GM12878 (cell line): ENCODE results near the gene CFP.

ENCODE experiments used
- BCL11A ChIP-seq: IDR thresholded peaks from 2 replicates; pipeline ENCODE4 v1.6.1; 2011; ENCODE audit warnings: low read depth, low read length
- EZH2 ChIP-seq: IDR thresholded peaks from 2 replicates; pipeline ENCODE4 v1.6.1; 2012; ENCODE audit warnings: low read depth, mild to moderate bottlenecking, control low read depth, inconsistent platforms, low read length, borderline replicate concordance; ENCODE audit not compliant: control insufficient read depth
- ZNF274 ChIP-seq: IDR thresholded peaks from one replicate; pipeline ENCODE4 v1.8.0; 2011; ENCODE audit not compliant: insufficient read length, insufficient read depth
- TF ChIP-seq, protein P1 (sequence below): IDR thresholded peaks from 2 replicates; pipeline ENCODE4 v1.6.1; 2012; ENCODE audit warnings: mild to moderate bottlenecking, low read depth, low read length
- TF ChIP-seq, protein P2 (sequence below), 3 experiments: IDR thresholded peaks in 2 of 3; conservative IDR thresholded peaks in 1 of 3; 2 replicates each; pipeline ENCODE4 v1.5.1; 2011; ENCODE audit warnings: low read depth in 3 of 3, low read length in 3 of 3, mild to moderate bottlenecking in 3 of 3, control low read depth in 2 of 3, moderate library complexity in 2 of 3, inconsistent platforms in 1 of 3, mixed read lengths in 1 of 3; ENCODE audit not compliant: control insufficient read depth in 2 of 3, insufficient read depth in 1 of 3; ENCODE audit errors: extremely low read depth in 1 of 3

DNA sequence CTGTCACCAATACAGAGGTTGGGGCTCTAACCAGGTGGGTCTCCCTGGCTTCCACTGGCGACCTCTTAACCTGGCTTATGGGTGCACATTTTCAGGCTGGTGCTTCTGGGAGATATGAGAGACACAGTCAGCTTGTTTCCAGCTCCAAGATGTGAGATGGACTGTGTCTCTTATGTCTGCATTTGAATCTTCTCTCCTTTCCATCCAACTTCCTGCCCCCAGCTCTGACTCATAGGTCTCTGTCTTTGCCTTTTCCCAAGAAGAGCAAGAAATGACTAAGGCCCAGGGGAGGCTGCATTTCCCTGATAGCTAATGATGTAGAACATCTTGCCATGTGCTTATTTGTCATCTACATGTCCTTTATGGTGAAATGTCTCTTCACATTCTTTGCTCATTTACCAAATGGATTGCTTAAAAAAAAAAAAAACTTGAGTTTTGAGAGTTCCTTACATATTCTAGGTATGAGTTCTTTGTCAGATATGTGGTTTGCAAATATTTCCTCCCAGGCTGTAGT is 32.5 kb upstream of the CFP start:
- no peak for TF ChIP-seq BCL11A
- TF ChIP-seq, protein P1, sequence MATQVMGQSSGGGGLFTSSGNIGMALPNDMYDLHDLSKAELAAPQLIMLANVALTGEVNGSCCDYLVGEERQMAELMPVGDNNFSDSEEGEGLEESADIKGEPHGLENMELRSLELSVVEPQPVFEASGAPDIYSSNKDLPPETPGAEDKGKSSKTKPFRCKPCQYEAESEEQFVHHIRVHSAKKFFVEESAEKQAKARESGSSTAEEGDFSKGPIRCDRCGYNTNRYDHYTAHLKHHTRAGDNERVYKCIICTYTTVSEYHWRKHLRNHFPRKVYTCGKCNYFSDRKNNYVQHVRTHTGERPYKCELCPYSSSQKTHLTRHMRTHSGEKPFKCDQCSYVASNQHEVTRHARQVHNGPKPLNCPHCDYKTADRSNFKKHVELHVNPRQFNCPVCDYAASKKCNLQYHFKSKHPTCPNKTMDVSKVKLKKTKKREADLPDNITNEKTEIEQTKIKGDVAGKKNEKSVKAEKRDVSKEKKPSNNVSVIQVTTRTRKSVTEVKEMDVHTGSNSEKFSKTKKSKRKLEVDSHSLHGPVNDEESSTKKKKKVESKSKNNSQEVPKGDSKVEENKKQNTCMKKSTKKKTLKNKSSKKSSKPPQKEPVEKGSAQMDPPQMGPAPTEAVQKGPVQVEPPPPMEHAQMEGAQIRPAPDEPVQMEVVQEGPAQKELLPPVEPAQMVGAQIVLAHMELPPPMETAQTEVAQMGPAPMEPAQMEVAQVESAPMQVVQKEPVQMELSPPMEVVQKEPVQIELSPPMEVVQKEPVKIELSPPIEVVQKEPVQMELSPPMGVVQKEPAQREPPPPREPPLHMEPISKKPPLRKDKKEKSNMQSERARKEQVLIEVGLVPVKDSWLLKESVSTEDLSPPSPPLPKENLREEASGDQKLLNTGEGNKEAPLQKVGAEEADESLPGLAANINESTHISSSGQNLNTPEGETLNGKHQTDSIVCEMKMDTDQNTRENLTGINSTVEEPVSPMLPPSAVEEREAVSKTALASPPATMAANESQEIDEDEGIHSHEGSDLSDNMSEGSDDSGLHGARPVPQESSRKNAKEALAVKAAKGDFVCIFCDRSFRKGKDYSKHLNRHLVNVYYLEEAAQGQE, result no peak
- TF ChIP-seq, protein P2, sequence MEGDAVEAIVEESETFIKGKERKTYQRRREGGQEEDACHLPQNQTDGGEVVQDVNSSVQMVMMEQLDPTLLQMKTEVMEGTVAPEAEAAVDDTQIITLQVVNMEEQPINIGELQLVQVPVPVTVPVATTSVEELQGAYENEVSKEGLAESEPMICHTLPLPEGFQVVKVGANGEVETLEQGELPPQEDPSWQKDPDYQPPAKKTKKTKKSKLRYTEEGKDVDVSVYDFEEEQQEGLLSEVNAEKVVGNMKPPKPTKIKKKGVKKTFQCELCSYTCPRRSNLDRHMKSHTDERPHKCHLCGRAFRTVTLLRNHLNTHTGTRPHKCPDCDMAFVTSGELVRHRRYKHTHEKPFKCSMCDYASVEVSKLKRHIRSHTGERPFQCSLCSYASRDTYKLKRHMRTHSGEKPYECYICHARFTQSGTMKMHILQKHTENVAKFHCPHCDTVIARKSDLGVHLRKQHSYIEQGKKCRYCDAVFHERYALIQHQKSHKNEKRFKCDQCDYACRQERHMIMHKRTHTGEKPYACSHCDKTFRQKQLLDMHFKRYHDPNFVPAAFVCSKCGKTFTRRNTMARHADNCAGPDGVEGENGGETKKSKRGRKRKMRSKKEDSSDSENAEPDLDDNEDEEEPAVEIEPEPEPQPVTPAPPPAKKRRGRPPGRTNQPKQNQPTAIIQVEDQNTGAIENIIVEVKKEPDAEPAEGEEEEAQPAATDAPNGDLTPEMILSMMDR (IDR thresholded peaks at IDR 0.05 in 2 of 3, conservative IDR thresholded peaks at IDR 0.05 in 1 of 3; ENCODE audit: control insufficient read depth in 2 of 3, extremely low read depth in 1 of 3, insufficient read depth in 1 of 3, low read depth in 3 of 3, low read length in 3 of 3), result no peak
- no peak for TF ChIP-seq EZH2
- TF ChIP-seq ZNF274, result no peak
